Mucosa of descending colon (tissue), 3 donors: ENCODE results near the gene MRPL36. TPM values are rescaled to one million over a fixed set of nuclear protein-coding genes. Genes with fewer than 3 reads are reported as not detected.

Source experiments
- ATAC-seq: fragments of 200-7000 bp; cut with Tn5 transposase; one replicate; pipeline ENCODE4 v1.9.1; 2020; ENCODE audit warnings: mild to moderate bottlenecking, moderate library complexity
- DNase-seq, 3 donors: peaks; one replicate each; pipeline ENCODE4 v3.0.0-alpha.2; 2020
- H3K36me3 ChIP-seq: fragments of 200-600 bp; one replicate; pipeline ENCODE4 v1.8.0; 2021; ENCODE audit warnings: low read depth, mild to moderate bottlenecking
- H3K4me1 ChIP-seq: fragments of 200-600 bp; one replicate; pipeline ENCODE4 v1.8.0; 2021; ENCODE audit warnings: low read depth, mild to moderate bottlenecking
- H3K4me3 ChIP-seq: fragments of 200-600 bp; one replicate; pipeline ENCODE4 v1.8.0; 2021; ENCODE audit warnings: mild to moderate bottlenecking
- H3K9me3 ChIP-seq: fragments of 200-600 bp; one replicate; pipeline ENCODE4 v1.8.0; 2021; ENCODE audit warnings: mild to moderate bottlenecking
- CTCF ChIP-seq: fragments of 200-600 bp; IDR thresholded peaks from one replicate; pipeline ENCODE4 v1.8.0; 2022; ENCODE audit warnings: antibody characterized with exemption, mild to moderate bottlenecking
- intact Hi-C, 2 donors: fragments of 100-400 bp; cut with DNase I in 1 of 2; cut with micrococcal nuclease in 1 of 2; formaldehyde crosslinking; loops; one replicate each; pipeline versions ENCODE4 v1.11.0 to v1.11.1; 2022; cut with DNase I, micrococcal nuclease
- total RNA-seq, 3 donors: library from RNA; stranded (reverse); fragmentation: NEBNext Ultra II Directional in 2 of 3; extraction: Animal tissue kit (Norgen Biotek cat#: 25700) in 2 of 3; gene quantifications; one replicate each; pipeline versions ENCODE4 v1.2.1 to v1.2.4, GENCODE V29; 2021 to 2023
- donor health status: DM: no; HTN: no; CAD: no; lungs with moderate emphysema.
- donor health status: DM: no; HTN: no; CAD: no.
- donor health status: DM: no; HTN: yes; CAD: no.

The MRPL36 gene
- total RNA-seq, 3 donors from 2014 or later: 26.3 to 41.4 (median 28.6) TPM

GRCh38 chr5:1805326-1805725 is 5.7 kb upstream of the MRPL36 start:
- DNase-seq (no peak), ATAC-seq (no peak)
- intact Hi-C loops: no loop called here
- Histone ChIP-seq H3K9me3 (no peaks in the 10 kb centered on the region), H3K4me1 (no peaks in the 10 kb centered on the region), H3K4me3 (no peak overlapping the region), H3K36me3 (peaks cover 7% of the 10 kb centered on the region)
- TF ChIP-seq CTCF: no peak

GRCh38 chr5:1804001-1804690 is 4.5 kb upstream of the MRPL36 start:
- peaks cover 7% of the 10 kb centered on the region for H3K36me3 ChIP-seq
- intact Hi-C loops: no loop called here
- H3K4me3 ChIP-seq: no peak overlapping the region
- ATAC-seq (no peak), DNase-seq (no peak)
- no peaks in the 10 kb centered on the region for H3K4me1 ChIP-seq
- no peak for TF ChIP-seq CTCF
- H3K9me3 ChIP-seq: no peaks in the 10 kb centered on the region

DNA sequence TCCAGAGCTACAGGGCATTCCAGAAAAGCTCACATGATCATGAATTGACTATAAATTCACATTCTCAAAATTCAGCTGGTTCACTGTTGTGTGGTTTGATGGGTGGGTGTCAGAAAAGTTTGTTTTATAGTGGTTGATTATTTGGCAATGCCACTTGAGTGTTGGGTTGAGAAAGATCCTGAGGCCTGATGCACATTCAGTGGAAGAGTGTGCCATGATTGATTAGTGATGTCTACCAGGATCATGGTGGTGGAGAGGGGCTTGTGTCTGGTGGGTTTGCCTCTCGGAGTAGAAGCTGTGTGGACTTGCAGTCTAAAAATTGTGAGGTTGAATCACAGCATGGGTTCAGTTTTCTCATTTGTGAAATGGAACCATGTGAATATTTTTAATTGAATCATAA is 3.6 kb upstream of the MRPL36 start:
- peaks cover 6% of the 10 kb centered on the region for H3K4me1 ChIP-seq
- H3K9me3 ChIP-seq: no peaks in the 10 kb centered on the region
- TF ChIP-seq CTCF: no peak
- DNase-seq (no peak), ATAC-seq (no peak)
- peaks cover 7% of the 10 kb centered on the region for H3K36me3 ChIP-seq
- intact Hi-C loops: no loop called here
- no peak overlapping the region for H3K4me3 ChIP-seq

DNA sequence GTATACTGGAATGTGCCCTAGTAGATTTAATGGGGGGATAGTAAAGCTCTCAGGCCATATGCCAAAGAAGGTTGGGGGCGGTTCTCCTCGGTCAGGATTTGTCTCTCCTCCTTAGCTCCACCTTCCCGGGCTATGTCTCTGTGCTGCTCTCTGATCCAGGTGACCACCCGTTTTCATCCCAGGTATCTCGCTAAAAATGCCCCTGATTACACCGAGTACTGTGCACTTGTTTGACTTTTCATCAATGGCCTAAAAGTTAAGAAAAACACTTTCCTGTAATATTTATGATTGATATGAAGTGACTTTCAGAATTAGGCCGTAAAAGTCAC is 2.3 kb upstream of the MRPL36 start:
- intact Hi-C loops: no loop called here
- Histone ChIP-seq H3K36me3 (peaks cover 7% of the 10 kb centered on the region), H3K9me3 (no peaks in the 10 kb centered on the region), H3K4me3 (peak overlapping the region; percentile 89), H3K4me1 (peaks cover 6% of the 10 kb centered on the region)
- TF ChIP-seq CTCF: no peak
- DNase-seq (peak in 1 of 3 donors; percentile 49), ATAC-seq (no peak)

DNA sequence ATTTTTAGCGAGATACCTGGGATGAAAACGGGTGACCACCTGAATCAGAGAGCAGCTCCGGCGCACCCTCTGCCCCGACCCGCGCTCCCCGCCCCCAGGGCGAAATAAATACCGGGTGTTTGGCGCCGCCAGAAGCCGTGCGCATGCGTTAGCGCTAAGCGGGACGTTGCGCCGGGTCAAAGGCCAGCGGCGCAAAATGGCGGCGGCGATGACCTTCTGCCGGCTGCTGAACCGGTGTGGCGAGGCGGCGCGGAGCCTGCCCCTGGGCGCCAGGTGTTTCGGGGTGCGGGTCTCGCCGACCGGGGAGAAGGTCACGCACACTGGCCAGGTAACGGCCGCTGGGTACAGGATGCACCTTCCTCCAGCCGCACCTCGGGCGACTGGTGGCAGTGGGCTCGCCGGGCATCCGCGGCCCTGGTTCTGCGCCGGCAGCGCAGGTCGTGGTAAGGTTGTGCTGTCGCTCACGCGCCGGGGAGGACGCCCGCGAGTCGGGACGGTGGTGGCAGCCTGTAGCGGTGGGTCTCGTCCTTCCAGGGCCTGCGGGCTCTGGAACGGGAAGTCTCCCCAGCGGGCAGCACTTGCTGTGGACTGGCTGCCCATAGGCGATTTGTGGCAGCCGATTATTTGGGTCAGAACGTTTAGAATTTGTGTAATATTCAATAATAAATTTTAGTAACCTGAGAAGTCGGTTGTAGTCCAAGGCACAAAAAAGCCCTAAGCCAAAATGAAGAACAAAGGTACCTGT is 1.8 kb upstream of the MRPL36 start, which contains the start of gene NDUFS6:
NDUFS6 (plus strand) TSS at position 186 of the 745 bp plus-strand sequence; CDS start at position 197, 11 bp downstream.
- peak within 1 kb of the TSS; percentile 89 for H3K4me3 ChIP-seq
- TF ChIP-seq CTCF: no peak
- H3K36me3 ChIP-seq: peaks cover 4% of the 10 kb centered on the region
- intact Hi-C loops: no loop called here
- H3K9me3 ChIP-seq: no peaks in the 10 kb centered on the region
- peaks cover 6% of the 10 kb centered on the region for H3K4me1 ChIP-seq
- DNase-seq (peak; percentile 86 to 90 (median 90)), ATAC-seq (peak; percentile 83)
